ENCODE data around the gene IFNA10. TPM values are rescaled to one million over a fixed set of nuclear protein-coding genes. Genes with fewer than 3 reads are reported as not detected.
"Not testable (repeated sequence)": the region's sequence is repeated elsewhere in the genome, so short reads cannot be mapped to it uniquely, and the experiment has no call there.

The IFNA10 gene
- total and polyA plus RNA-seq, 2 donors from 2014 or later: not detected

DNA sequence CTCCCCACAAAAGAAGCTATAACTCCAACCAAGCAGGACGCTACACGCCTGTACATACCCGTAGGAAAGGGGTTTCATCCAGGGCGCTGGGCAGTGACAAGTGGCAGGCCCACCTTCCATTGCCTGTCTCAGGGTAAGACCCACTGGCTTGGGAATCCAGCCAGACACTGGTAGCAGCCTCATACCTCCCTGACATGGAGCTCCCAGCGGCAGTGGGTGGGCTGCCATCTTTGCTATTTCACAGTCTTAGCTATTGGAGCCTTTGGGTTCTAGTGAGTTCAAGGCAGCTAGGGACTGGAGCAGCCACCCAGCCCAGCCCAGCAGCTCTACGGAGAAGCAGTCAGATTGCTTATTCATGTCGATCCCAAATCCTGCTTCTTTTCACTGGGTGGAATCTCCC, 3.4 kb upstream of the IFNA10 start:
- H3K9ac ChIP-seq (ENCODE audit: low read length in 3 of 3): no peak overlapping the region
- H3K27me3 ChIP-seq (ENCODE audit: control insufficient read depth, insufficient read depth, low read length): no peaks in the 10 kb centered on the region
- no peak for DNase-seq
- H3K9me3 ChIP-seq (ENCODE audit: control insufficient read depth in 2 of 3, insufficient read depth in 1 of 3, low read length in 3 of 3): no peaks in the 10 kb centered on the region
- intact Hi-C loops (cut with DNase I): no loop called here
- no peak overlapping the region for H3K27ac ChIP-seq (ENCODE audit: low read depth in 2 of 2, low read length in 2 of 2)
- H3K4me1 ChIP-seq (ENCODE audit: control insufficient read depth in 2 of 3, insufficient read depth in 2 of 3, low read depth in 1 of 3, low read length in 3 of 3): no peaks in the 10 kb centered on the region
- TF ChIP-seq, protein P1, sequence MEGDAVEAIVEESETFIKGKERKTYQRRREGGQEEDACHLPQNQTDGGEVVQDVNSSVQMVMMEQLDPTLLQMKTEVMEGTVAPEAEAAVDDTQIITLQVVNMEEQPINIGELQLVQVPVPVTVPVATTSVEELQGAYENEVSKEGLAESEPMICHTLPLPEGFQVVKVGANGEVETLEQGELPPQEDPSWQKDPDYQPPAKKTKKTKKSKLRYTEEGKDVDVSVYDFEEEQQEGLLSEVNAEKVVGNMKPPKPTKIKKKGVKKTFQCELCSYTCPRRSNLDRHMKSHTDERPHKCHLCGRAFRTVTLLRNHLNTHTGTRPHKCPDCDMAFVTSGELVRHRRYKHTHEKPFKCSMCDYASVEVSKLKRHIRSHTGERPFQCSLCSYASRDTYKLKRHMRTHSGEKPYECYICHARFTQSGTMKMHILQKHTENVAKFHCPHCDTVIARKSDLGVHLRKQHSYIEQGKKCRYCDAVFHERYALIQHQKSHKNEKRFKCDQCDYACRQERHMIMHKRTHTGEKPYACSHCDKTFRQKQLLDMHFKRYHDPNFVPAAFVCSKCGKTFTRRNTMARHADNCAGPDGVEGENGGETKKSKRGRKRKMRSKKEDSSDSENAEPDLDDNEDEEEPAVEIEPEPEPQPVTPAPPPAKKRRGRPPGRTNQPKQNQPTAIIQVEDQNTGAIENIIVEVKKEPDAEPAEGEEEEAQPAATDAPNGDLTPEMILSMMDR (IDR thresholded peaks at IDR 0.05; ENCODE audit: borderline replicate concordance, extremely low read depth, insufficient read depth): no peak
- H3K36me3 ChIP-seq (ENCODE audit: control insufficient read depth in 2 of 3, insufficient read depth in 3 of 3, low read length in 3 of 3): no peaks in the 10 kb centered on the region
- H3K4me3 ChIP-seq (ENCODE audit: low read length in 3 of 3): no peak overlapping the region
- FAIRE-seq: no peak

DNA sequence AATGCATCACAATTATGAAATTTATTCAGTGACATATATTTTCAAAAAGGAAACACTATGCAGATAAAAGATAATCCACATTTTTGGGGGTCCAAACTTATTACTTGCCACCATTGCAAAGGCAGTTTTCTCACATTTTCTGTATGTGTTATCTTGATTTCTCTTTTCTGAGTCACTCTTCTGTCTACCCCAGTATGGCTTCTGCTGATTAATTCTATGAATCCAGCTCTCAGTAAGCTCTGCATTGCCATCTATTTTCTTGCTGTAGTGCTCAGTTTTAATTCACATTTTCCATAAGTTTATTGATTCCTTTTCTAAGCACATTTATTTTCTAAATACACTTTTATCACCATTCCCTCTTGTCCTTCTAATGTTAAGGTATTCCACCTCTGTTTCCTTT, 1.7 kb downstream of the IFNA10 start:
- Histone ChIP-seq H3K9ac (ENCODE audit: low read length in 3 of 3) (no peak overlapping the region), H3K4me1 (ENCODE audit: control insufficient read depth in 2 of 3, insufficient read depth in 2 of 3, low read depth in 1 of 3, low read length in 3 of 3) (no peaks in the 10 kb centered on the region), H3K36me3 (ENCODE audit: control insufficient read depth in 2 of 3, insufficient read depth in 3 of 3, low read length in 3 of 3) (no peaks in the 10 kb centered on the region), H3K27me3 (ENCODE audit: control insufficient read depth, insufficient read depth, low read length) (no peaks in the 10 kb centered on the region), H3K27ac (ENCODE audit: low read depth in 2 of 2, low read length in 2 of 2) (no peak overlapping the region), H3K9me3 (ENCODE audit: control insufficient read depth in 2 of 3, insufficient read depth in 1 of 3, low read length in 3 of 3) (no peaks in the 10 kb centered on the region), H3K4me3 (ENCODE audit: low read length in 3 of 3) (no peak overlapping the region)
- TF ChIP-seq, protein P1 (IDR thresholded peaks at IDR 0.05; ENCODE audit: borderline replicate concordance, extremely low read depth, insufficient read depth): no peak
- DNase-seq: no peak
- intact Hi-C loops (cut with DNase I): no loop called here
- no peak for FAIRE-seq

DNA sequence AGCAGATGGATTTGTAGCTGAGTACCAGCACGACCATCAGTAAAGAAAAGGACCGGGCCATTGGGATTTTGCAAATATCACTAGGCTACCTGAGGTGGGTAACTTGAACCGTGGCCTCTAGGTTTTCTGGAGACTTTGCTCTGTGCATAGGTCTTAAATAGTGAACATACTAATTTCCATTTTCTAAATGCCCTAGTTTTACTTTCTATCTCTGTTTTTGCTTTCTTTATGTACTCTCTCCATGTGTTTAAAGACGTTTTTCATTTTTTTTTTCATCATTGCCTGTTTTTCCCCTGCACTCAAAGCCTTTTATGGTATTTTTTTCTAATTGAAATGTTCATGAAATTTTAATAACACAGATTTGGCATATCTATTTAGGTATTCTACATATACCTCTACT, 4.8 kb downstream of the IFNA10 start, which contains the start of gene IFNA7:
Gene IFNA7, minus strand, starts transcription at position 101 of the 400 bp plus-strand sequence. Its CDS starts 40 bp downstream, at position 61.
- H3K27me3 ChIP-seq (ENCODE audit: control insufficient read depth, insufficient read depth, low read length); DNase-seq; H3K4me3 ChIP-seq (ENCODE audit: low read length in 3 of 3); H3K9me3 ChIP-seq (ENCODE audit: control insufficient read depth in 2 of 3, insufficient read depth in 1 of 3, low read length in 3 of 3); intact Hi-C loops (cut with DNase I); H3K27ac ChIP-seq (ENCODE audit: low read depth in 2 of 2, low read length in 2 of 2); H3K4me1 ChIP-seq (ENCODE audit: control insufficient read depth in 2 of 3, insufficient read depth in 2 of 3, low read depth in 1 of 3, low read length in 3 of 3); H3K9ac ChIP-seq (ENCODE audit: low read length in 3 of 3); FAIRE-seq; H3K36me3 ChIP-seq (ENCODE audit: control insufficient read depth in 2 of 3, insufficient read depth in 3 of 3, low read length in 3 of 3): not testable (repeated sequence)

DNA sequence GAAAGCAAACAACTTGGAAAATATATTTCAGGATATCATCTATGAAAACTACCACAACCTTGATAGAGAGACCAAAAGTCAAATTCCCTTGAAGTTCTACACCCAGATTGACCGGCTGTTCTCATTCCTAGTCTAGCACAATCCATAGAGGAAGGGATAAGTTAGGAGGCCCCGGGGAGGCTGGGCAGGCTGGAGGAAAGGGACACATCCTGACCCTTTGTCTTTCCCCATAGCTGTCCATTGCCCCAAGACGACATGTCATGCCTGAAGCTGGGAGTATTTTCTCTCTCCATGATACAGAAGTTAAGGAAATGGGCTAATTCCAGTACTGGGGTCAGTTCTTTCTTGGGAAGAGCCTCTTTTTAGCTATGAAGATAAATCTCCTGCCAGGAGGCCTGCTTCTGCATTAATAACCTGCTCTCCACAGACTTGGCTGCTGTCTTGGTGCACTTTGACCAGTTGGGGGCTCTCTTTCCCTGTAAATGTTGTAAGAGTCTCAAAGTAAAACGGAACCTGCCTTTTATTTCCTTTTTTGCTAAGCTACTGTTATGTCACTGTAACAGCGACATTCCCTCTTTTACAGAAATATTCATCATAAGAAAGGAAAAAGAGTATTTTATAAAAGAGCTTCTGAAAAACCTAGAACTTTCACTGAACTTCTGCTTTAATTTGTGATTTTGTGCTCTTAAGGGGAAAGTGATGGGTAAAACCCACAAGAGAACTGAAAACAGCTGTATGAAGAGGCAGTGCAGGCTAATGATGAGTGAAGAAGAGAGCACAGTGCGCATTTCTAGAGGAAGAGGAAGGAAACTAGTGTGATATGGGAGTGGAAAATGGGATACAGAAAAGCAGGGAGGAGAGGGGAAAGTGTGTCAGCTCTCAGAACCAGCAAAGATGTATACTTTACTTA, 11.8 kb downstream of the IFNA10 start:
- intact Hi-C loops (cut with DNase I); FAIRE-seq; H3K4me1 ChIP-seq (ENCODE audit: control insufficient read depth in 2 of 3, insufficient read depth in 2 of 3, low read depth in 1 of 3, low read length in 3 of 3); H3K9me3 ChIP-seq (ENCODE audit: control insufficient read depth in 2 of 3, insufficient read depth in 1 of 3, low read length in 3 of 3); H3K4me3 ChIP-seq (ENCODE audit: low read length in 3 of 3); H3K27ac ChIP-seq (ENCODE audit: low read depth in 2 of 2, low read length in 2 of 2); H3K9ac ChIP-seq (ENCODE audit: low read length in 3 of 3); H3K27me3 ChIP-seq (ENCODE audit: control insufficient read depth, insufficient read depth, low read length); H3K36me3 ChIP-seq (ENCODE audit: control insufficient read depth in 2 of 3, insufficient read depth in 3 of 3, low read length in 3 of 3): not testable (repeated sequence)
- peak in 2 of 5 donors; percentile 12 to 13 for DNase-seq
- TF ChIP-seq, protein P1 (IDR thresholded peaks at IDR 0.05; ENCODE audit: borderline replicate concordance, extremely low read depth, insufficient read depth): peak; percentile 37

DNA sequence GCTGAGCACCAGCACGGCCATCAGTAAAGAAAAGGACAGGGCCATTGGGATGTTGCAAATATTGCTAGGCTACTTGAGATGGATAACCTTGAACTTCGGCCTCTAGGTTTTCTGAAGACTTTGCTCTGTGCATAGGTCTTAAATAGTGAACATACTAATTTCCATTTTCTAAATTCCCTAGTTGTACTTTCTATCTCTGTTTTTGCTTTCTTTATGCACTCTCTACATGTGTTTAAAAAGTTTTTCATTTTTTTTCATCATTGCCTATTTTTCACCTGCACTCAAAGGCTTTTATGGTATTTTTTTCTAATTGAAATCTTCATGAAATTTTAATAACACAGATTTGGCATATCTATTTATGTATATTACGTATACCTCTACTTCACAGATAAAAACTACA, 19.5 kb downstream of the IFNA10 start, which contains the start of gene IFNA4:
Gene IFNA4, minus strand, starts transcription at position 101 of the 400 bp plus-strand sequence. Its CDS starts 56 bp downstream, at position 45.
- FAIRE-seq; H3K27me3 ChIP-seq (ENCODE audit: control insufficient read depth, insufficient read depth, low read length); H3K36me3 ChIP-seq (ENCODE audit: control insufficient read depth in 2 of 3, insufficient read depth in 3 of 3, low read length in 3 of 3); H3K9ac ChIP-seq (ENCODE audit: low read length in 3 of 3); H3K4me3 ChIP-seq (ENCODE audit: low read length in 3 of 3); H3K27ac ChIP-seq (ENCODE audit: low read depth in 2 of 2, low read length in 2 of 2); H3K9me3 ChIP-seq (ENCODE audit: control insufficient read depth in 2 of 3, insufficient read depth in 1 of 3, low read length in 3 of 3); H3K4me1 ChIP-seq (ENCODE audit: control insufficient read depth in 2 of 3, insufficient read depth in 2 of 3, low read depth in 1 of 3, low read length in 3 of 3); DNase-seq; intact Hi-C loops (cut with DNase I): not testable (repeated sequence)

Measured in kidney (tissue), 14 donors.